Measurements from ENCODE around the gene TERC.
"Not testable (repeated sequence)": the region's sequence is repeated elsewhere in the genome, so short reads cannot be mapped to it uniquely, and the experiment has no call there.

TERC gene

DNA sequence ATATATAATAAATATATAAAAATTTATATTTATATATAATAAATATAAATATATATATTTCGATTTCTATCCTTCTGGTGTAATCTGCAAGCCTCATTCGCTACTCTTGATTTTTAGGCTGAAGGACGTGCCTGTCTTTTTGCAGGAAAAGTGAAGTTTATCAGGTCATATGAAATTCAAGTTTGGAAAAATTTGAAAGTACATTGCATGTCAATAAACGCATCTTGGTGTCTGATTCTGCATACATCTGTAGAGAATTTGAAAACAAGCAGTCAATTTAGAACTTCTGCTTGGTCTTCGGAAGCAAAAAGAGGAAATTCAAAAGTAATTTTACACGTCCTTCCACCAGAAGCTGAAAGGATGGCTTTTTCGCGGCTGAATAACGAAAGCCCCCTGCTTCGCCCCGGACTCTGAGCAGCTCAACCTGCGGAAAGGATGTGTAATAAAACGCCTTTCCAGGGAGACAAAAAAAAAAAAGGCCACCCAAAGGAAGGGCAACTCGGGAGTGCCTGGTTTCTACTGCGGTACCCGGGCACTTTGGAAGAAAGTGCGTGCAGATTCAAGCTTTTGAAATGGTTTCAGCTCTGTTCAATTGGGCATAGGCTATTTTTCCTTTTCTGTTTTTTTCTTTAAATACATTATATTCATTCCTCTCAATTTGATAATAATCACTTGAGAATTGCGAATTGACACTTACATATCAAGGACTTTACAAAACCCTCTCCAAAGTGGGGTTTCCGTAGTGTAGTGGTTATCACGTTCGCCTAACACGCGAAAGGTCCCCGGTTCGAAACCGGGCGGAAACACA, 6.8 kb upstream of the TERC start:
- DNase-seq: peak; percentile 85

DNA sequence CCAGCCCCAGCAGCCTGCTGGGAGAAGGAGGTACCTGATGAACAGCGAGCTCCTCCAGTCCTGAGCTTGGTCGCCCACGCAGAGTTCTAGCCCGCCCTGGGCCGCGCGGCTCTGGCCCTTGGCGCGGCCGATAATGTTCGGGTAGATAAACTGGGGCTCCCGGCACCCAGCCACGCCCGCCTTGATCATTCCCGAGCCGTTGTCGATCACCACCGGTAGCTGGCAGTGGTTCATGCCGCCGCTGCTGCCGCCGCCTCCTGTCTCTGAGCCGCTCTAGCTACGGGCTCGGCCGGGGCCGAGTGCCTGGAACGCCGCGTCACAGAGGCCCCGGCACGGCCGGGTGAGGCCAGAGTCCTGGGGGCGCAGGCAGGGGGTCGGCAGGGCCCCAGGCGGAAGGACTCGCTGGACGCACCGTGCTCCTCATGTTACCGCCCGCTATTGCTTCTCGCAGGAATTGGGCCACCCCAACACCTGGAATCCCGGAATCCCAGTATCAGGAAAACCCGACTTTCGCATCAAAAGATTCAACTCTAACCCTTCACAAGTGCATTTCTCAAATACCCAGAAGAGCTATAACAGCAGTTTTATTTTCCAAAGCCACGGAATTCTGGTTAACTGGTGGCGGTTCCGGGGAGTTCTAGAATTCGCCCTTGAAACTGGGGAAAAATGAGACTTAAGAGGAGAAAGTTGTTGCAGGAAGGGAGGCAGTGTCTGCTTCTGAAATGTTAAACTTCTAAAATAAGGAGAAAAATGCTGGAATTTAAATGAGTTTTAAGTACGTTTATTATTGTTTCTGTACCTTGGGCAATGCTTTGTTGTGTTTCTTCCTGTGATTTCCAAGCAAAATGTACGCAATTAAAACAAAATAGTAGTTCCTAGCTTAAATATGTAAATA, 4.7 kb upstream of the TERC start, which contains the start of gene ACTRT3:
ACTRT3 (minus strand) TSS at position 275 of the 895 bp plus-strand sequence; CDS start at position 234, 41 bp downstream.
- peak; percentile 97 for DNase-seq

DNA sequence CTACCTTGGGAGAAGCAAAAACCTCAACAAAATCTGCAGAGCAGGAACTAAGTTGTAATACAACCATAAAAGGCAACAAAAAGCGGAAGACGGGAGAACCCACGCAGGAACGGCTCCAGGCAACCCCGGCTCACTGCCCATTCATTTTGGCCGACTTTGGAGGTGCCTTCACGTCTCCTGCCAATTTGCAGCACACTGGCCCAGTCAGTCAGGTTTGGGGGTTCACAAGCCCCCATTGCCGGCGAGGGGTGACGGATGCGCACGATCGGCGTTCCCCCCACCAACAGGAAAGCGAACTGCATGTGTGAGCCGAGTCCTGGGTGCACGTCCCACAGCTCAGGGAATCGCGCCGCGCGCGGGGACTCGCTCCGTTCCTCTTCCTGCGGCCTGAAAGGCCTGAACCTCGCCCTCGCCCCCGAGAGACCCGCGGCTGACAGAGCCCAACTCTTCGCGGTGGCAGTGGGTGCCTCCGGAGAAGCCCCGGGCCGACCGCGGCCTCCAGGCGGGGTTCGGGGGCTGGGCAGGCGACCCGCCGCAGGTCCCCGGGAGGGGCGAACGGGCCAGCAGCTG, 463 bp downstream of the TERC start:
- DNase-seq: peak; percentile 94

- DNase-seq: no peak
Measured at GRCh38 chr3:169760479-169760878, 4.4 kb downstream of the TERC start.

GRCh38 chr3:169759256-169759655, 5.6 kb downstream of the TERC start:
- no peak for DNase-seq

GRCh38 chr3:169758359-169758994, 6.4 kb downstream of the TERC start:
- DNase-seq: no peak

- no peak for DNase-seq
Measured at GRCh38 chr3:169755488-169755887, 9.4 kb downstream of the TERC start.

GRCh38 chr3:169754711-169755110, 10.1 kb downstream of the TERC start:
- no peak for DNase-seq

DNA sequence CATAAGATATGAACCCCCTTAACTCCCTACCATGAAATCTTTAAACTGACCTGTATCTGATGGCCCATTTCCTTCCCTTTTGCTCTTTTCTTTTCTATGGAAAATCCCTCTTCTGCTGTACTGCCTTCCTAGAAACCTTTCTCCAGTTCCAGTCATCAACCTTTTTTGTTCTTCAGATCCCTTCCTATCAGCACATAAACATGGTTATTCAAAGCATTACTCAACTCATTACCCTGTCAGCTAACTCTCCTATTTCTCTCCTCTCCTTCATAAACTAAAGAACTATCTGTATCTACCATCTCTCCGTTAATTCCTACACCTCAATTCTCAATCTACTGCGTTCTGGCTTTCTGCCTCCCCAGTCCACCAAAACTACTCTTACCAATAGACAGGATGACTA, 13.0 kb downstream of the TERC start:
- no peak for DNase-seq

DNA sequence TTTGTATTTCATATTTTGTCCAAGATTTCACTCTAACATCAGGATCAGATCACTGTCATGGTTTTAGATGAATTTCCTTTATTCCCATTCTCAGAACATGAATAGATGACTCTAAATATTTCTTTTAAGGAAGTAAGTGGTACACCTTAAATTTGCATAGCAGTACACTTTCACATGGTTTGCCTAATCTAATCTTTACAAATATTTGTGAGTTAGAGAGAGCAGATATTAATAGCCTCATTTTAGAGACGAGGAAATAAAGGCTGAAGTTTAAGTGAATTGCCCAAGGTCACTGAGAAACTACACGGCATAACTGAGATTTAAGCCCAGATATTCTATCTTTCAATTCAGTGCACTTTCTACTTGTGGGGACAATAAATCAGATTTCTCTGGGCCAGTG, 14.2 kb downstream of the TERC start:
- no peak for DNase-seq

DNA sequence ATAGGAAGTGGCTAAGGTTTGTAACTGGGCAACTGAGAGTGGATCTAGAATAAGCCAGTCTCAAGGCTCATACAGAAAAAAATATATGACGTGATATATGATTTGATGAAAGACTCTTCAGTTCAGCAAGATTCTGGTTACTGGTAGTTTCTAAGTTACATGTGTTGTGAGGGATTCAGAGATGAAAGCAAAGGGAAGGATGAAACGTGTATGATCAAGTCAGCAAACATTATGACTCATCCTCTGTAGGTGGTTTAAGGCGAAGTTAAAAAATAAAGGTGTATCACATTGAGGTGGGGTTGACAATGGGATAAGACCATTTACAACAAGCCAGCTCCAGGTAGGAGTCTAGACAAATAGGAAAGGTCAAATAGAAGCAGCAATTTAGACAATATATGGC, 16.2 kb downstream of the TERC start:
- DNase-seq: no peak

GRCh38 chr3:169746924-169747323, 17.9 kb downstream of the TERC start:
- no peak for DNase-seq

DNA sequence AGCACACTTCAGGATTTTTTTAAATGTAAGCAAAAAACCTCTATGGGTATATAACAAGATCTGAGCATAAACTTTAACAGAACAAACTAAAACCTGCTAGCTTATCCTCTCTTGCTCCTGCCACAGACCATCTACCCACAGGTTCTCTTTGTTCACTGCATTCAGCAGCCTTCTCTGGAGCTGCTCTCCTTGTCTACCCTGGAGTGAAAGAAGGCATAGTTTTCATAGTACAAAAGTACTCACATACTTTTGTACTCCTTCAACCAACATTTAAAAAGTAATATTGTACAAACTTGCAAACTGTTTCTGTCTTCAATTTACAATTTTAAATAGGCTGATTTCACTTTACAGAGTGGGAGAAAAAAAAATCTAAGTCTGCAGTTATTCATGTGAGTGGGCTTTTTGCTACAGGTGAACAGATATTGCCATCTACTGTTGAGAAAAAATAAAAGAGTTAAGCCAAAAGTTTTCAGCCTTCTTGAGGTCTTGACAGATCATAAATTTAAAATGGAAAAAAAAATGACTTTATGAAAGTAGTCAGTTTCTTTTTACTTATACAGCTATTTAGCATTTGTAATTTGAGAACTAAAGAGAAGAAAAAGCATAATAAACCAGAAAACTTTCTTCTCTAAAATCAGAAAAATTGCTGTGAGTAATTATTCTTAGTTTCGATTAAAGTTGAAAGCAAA, 20.4 kb downstream of the TERC start:
- DNase-seq: peak; percentile 30

GRCh38 chr3:169739067-169739466, 25.8 kb downstream of the TERC start:
- DNase-seq: no peak

GRCh38 chr3:169731857-169732256, 33.0 kb downstream of the TERC start:
- not testable (repeated sequence) for DNase-seq

DNA sequence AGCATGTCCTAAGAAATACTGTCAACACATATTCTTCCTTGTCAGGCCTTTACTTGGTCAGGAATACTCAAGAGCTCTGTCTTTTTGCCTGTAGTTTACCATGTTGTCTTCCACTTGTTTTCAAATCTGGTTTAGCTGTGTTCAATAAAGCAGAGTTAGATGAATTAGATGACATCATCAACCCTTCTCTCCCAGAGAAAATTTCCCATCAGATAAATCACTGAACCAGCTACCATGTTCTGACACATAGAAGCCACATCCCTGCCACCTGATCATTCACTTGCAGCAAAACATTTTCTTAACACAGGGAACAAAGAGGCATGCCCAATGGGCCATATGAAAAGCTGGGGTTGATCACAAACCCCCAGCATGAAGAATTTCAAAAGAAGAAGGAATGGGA, 42.1 kb downstream of the TERC start:
- DNase-seq: no peak

DNA sequence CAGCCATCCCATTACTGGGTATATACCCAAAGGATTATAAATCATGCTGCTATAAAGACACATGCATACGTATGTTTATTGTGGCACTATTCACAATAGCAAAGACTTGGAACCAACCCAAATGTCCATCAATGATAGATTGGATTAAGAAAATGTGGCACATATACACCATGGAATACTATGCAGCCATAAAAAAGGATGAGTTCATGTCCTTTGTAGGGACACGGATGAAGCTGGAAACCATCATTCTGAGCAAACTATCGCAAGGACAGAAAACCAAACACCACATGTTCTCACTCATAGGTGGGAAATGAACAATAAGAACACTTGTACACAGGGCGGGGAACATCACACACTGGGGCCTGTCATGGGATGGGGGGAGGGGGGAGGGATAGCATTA, 46.4 kb downstream of the TERC start:
- DNase-seq: not testable (repeated sequence)

Measured in right kidney (tissue), 1 donor.